ENCODE measurements around the gene FHL3. TPM values are rescaled to one million over a fixed set of nuclear protein-coding genes. Genes with fewer than 3 reads are reported as not detected.

FHL3 gene
- total and polyA plus RNA-seq, 2 donors (not counting 1 experiment from before 2014, with no cell fraction given) = 0.15 to 2.2 TPM

DNA sequence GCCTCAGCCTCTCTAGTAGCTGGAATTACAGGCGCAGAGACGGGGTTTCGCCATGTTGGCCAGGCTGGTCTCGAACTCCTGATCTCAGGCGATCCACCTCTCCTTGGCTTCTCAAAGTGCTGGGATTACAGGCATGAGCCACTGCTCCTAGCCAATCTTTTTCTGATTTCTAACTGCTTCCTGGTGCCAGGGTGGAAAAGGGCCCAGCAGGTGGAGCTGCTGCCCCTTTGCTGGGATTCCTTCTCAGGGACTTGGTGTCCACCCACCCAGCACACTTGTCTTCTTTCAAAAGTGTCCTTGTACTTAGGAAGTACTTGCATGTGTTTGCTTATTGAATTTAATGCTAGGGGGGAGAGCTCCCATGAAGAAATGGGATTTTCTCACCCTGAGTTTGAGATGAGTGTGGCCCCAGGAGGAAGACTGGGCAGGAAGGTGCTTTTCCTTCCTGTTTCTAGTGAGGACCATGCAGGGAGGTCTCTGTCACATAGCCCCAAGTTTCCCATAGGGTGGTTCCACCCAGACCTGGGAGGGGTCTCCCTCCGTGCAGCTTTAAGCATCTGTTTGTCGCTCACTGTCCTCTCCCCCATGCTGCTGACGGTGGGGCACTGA is 21.4 kb upstream of the FHL3 start:
- H3K27ac Mint-ChIP-seq = no peak overlapping the region
- intact Hi-C loops (cut with micrococcal nuclease) = loop anchor here (1.0 to 5.0 kb wide), 2 partner anchors 476 to 809 kb away; no protein-coding TSS in a partner anchor
- ChIA-PET POLR2A (no interaction called here), CTCF (interaction anchor here (0.7 to 3.5 kb wide), 7 partner anchors 11 to 795 kb away, joined by 3 to 15 read pairs (median 4); no protein-coding TSS in a partner anchor)
- DNase-seq (peak; percentile 38), ATAC-seq (ENCODE audit: low read depth) (no peak)
- H3K4me3 Mint-ChIP-seq = no peak overlapping the region
- Histone ChIP-seq H3K9ac (ENCODE audit: low read length) (no peak overlapping the region), H3K9me3 (ENCODE audit: control extremely low read depth in 1 of 3, control insufficient read depth in 2 of 3, insufficient read depth in 1 of 3, low read length in 2 of 3) (no peaks in the 10 kb centered on the region), H3K4me1 (ENCODE audit: control insufficient read depth in 2 of 2, insufficient read depth in 2 of 2, low read length in 2 of 2) (peaks cover 5 to 13% of the 10 kb centered on the region in 2 donors), H2AFZ (ENCODE audit: insufficient read depth, low read depth, low read length, poor library complexity, severe bottlenecking) (no peak overlapping the region), H3K36me3 (replicated peaks in 1 of 2; ENCODE audit: control extremely low read depth in 1 of 2, control insufficient read depth in 1 of 2, extremely low read depth in 1 of 2, insufficient read depth in 2 of 2, low read length in 1 of 2) (peaks cover 6 to 33% of the 10 kb centered on the region in 2 experiments), H3K27ac (ENCODE audit: low read length in 2 of 2) (no peak overlapping the region), H3K27me3 (replicated peaks in 1 of 4; ENCODE audit: control extremely low read depth in 1 of 4, control insufficient read depth in 3 of 4, insufficient read depth in 4 of 4, low read length in 3 of 4) (no peaks in the 10 kb centered on the region), H4K20me1 (ENCODE audit: control insufficient read depth, insufficient read depth, low read length, poor library complexity, severe bottlenecking) (no peaks in the 10 kb centered on the region), H3K79me2 (ENCODE audit: control insufficient read depth, insufficient read depth, low read length) (no peaks in the 10 kb centered on the region), H3K4me3 (ENCODE audit: control extremely low read depth in 1 of 5, extremely low read depth in 1 of 5, insufficient read depth in 1 of 5, low read depth in 2 of 5, low read length in 4 of 5) (no peak overlapping the region), H3K4me2 (replicated peaks; ENCODE audit: low read depth, low read length, poor library complexity, severe bottlenecking) (no peak overlapping the region)
- peaks cover 4% of the 10 kb centered on the region for H3K27me3 Mint-ChIP-seq
- peak; percentile 31 for TF ChIP-seq CTCF (IDR thresholded peaks at IDR 0.05)
- no peak for TF ChIP-seq EZH2 (IDR thresholded peaks at IDR 0.05; ENCODE audit: borderline replicate concordance, insufficient read depth, low read depth, low read length, poor library complexity, severe bottlenecking)
- H3K9me3 Mint-ChIP-seq (ENCODE audit: insufficient read depth) = no peaks in the 10 kb centered on the region
- H3K4me1 Mint-ChIP-seq = peaks cover 19% of the 10 kb centered on the region
- WGBS (ENCODE audit: insufficient coverage) = 85% methylated on average over 8 of the region's 8 CpGs

DNA sequence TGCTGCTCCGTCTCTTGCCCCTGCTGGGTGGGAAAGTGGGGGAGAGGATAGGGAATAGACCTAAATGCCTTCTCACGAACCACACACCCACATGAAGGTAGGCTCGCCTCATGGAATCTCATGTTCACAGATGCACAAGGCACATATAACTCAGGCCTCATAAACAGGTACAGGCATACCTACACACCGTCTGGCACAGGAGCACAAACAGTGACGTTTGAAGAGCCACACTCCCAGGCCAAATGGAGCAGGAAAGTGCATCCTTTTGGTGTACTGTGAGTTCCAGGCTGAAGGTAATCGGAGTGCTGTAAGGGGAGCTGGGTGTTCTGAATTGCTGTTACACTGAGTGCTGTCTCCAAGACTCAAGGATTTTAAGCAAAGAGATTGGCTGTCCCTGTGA is 20.4 kb upstream of the FHL3 start:
- no peak for ATAC-seq (ENCODE audit: low read depth)
- H3K9me3 Mint-ChIP-seq (ENCODE audit: insufficient read depth) = no peaks in the 10 kb centered on the region
- H3K4me3 Mint-ChIP-seq = no peak overlapping the region
- H3K79me2 ChIP-seq (ENCODE audit: control insufficient read depth, insufficient read depth, low read length) = no peaks in the 10 kb centered on the region
- no peak overlapping the region for H3K4me3 ChIP-seq (ENCODE audit: control extremely low read depth in 1 of 5, extremely low read depth in 1 of 5, insufficient read depth in 1 of 5, low read depth in 2 of 5, low read length in 4 of 5)
- H3K27ac ChIP-seq (ENCODE audit: low read length in 2 of 2) = no peak overlapping the region
- TF ChIP-seq CTCF (IDR thresholded peaks at IDR 0.05) (no peak), EZH2 (IDR thresholded peaks at IDR 0.05; ENCODE audit: borderline replicate concordance, insufficient read depth, low read depth, low read length, poor library complexity, severe bottlenecking) (no peak)
- no peaks in the 10 kb centered on the region for H3K27me3 Mint-ChIP-seq
- WGBS (ENCODE audit: insufficient coverage) = 89% methylated on average over 4 of the region's 6 CpGs
- H3K4me2 ChIP-seq (replicated peaks; ENCODE audit: low read depth, low read length, poor library complexity, severe bottlenecking) = no peak overlapping the region
- H3K27ac Mint-ChIP-seq = no peak overlapping the region
- H3K4me1 Mint-ChIP-seq = peaks cover 19% of the 10 kb centered on the region
- POLR2A ChIA-PET = no interaction called here
- no peaks in the 10 kb centered on the region for H3K27me3 ChIP-seq (replicated peaks in 1 of 4; ENCODE audit: control extremely low read depth in 1 of 4, control insufficient read depth in 3 of 4, insufficient read depth in 4 of 4, low read length in 3 of 4)
- H3K9me3 ChIP-seq (ENCODE audit: control extremely low read depth in 1 of 3, control insufficient read depth in 2 of 3, insufficient read depth in 1 of 3, low read length in 2 of 3) = no peaks in the 10 kb centered on the region
- no peak overlapping the region for H3K9ac ChIP-seq (ENCODE audit: low read length)
- peaks cover 6 to 39% of the 10 kb centered on the region in 2 experiments for H3K36me3 ChIP-seq (replicated peaks in 1 of 2; ENCODE audit: control extremely low read depth in 1 of 2, control insufficient read depth in 1 of 2, extremely low read depth in 1 of 2, insufficient read depth in 2 of 2, low read length in 1 of 2)
- CTCF ChIA-PET = interaction anchor here (1.0 to 1.9 kb wide), 6 partner anchors 35 to 809 kb away, joined by 3 to 6 read pairs (median 4); no protein-coding TSS in a partner anchor
- peak; percentile 14 for DNase-seq
- H4K20me1 ChIP-seq (ENCODE audit: control insufficient read depth, insufficient read depth, low read length, poor library complexity, severe bottlenecking) = no peaks in the 10 kb centered on the region
- intact Hi-C loops (cut with micrococcal nuclease) = loop anchor here (1.0 to 5.0 kb wide), 2 partner anchors 477 to 810 kb away; no protein-coding TSS in a partner anchor
- H2AFZ ChIP-seq (ENCODE audit: insufficient read depth, low read depth, low read length, poor library complexity, severe bottlenecking) = no peak overlapping the region
- H3K4me1 ChIP-seq (ENCODE audit: control insufficient read depth in 2 of 2, insufficient read depth in 2 of 2, low read length in 2 of 2) = peaks cover 5 to 10% of the 10 kb centered on the region in 2 donors
